Measurements from ENCODE around the gene CDH8.

DNA sequence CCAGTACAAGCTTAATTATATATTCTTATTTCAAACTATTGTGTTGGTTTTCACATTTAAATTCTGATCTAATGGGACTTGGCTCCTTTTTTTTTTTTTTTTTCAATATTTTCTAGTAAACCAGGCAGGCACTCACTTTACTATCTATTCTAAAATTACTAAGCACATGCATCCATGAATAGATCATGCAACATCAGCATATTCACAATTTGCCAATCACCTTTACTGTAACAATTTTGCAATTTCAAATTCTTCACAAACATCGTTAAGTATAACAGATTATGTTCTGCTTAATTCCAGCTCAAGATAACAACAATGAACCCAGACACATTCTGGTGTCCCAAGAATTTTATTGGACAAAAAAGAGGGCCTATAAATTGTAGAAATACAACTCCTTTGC lies 217.4 kb downstream of the CDH8 start:
- TF ChIP-seq, protein P1, sequence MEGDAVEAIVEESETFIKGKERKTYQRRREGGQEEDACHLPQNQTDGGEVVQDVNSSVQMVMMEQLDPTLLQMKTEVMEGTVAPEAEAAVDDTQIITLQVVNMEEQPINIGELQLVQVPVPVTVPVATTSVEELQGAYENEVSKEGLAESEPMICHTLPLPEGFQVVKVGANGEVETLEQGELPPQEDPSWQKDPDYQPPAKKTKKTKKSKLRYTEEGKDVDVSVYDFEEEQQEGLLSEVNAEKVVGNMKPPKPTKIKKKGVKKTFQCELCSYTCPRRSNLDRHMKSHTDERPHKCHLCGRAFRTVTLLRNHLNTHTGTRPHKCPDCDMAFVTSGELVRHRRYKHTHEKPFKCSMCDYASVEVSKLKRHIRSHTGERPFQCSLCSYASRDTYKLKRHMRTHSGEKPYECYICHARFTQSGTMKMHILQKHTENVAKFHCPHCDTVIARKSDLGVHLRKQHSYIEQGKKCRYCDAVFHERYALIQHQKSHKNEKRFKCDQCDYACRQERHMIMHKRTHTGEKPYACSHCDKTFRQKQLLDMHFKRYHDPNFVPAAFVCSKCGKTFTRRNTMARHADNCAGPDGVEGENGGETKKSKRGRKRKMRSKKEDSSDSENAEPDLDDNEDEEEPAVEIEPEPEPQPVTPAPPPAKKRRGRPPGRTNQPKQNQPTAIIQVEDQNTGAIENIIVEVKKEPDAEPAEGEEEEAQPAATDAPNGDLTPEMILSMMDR (IDR thresholded peaks at IDR 0.05; ENCODE audit: low read depth, low read length, missing input control), result no peak
- TF ChIP-seq, protein P2, sequence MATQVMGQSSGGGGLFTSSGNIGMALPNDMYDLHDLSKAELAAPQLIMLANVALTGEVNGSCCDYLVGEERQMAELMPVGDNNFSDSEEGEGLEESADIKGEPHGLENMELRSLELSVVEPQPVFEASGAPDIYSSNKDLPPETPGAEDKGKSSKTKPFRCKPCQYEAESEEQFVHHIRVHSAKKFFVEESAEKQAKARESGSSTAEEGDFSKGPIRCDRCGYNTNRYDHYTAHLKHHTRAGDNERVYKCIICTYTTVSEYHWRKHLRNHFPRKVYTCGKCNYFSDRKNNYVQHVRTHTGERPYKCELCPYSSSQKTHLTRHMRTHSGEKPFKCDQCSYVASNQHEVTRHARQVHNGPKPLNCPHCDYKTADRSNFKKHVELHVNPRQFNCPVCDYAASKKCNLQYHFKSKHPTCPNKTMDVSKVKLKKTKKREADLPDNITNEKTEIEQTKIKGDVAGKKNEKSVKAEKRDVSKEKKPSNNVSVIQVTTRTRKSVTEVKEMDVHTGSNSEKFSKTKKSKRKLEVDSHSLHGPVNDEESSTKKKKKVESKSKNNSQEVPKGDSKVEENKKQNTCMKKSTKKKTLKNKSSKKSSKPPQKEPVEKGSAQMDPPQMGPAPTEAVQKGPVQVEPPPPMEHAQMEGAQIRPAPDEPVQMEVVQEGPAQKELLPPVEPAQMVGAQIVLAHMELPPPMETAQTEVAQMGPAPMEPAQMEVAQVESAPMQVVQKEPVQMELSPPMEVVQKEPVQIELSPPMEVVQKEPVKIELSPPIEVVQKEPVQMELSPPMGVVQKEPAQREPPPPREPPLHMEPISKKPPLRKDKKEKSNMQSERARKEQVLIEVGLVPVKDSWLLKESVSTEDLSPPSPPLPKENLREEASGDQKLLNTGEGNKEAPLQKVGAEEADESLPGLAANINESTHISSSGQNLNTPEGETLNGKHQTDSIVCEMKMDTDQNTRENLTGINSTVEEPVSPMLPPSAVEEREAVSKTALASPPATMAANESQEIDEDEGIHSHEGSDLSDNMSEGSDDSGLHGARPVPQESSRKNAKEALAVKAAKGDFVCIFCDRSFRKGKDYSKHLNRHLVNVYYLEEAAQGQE (IDR thresholded peaks at IDR 0.05), result no peak
- TF ChIP-seq RAD21 (IDR thresholded peaks at IDR 0.05), result no peak
- TF ChIP-seq YY1 (IDR thresholded peaks at IDR 0.05), result no peak
- no peak for TF ChIP-seq JUND (IDR thresholded peaks at IDR 0.05)
